GM18873 (cell line): Measurements from ENCODE around the gene MAST1.
"Not testable (repeated sequence)": the region's sequence is repeated elsewhere in the genome, so short reads cannot be mapped to it uniquely, and the experiment has no call there.

Experiments used
- ATAC-seq: cut with Tn5 transposase; IDR thresholded peaks from one replicate; pipeline ENCODE4 v1.9.1; 2021; ENCODE audit warnings: mild to moderate bottlenecking, moderate library complexity, moderate number of reproducible peaks; ENCODE audit not compliant: unreplicated experiment, low FRiP score

MAST1 gene

GRCh38 chr19:12838886-12839756, 806 bp downstream of the MAST1 start:
- no peak for ATAC-seq

- ATAC-seq: no peak
These were observed 2.1 kb downstream of the MAST1 start for GRCh38 chr19:12840091-12841079.

GRCh38 chr19:12841094-12841493, 2.8 kb downstream of the MAST1 start:
- ATAC-seq: no peak

GRCh38 chr19:12842511-12842910, 4.2 kb downstream of the MAST1 start:
- ATAC-seq: no peak

GRCh38 chr19:12843328-12843727, 5.0 kb downstream of the MAST1 start:
- ATAC-seq: no peak

- ATAC-seq: no peak
These were observed 5.9 kb downstream of the MAST1 start for GRCh38 chr19:12843999-12844732.

GRCh38 chr19:12846613-12847012, 8.3 kb downstream of the MAST1 start:
- ATAC-seq: not testable (repeated sequence)

GRCh38 chr19:12847159-12848139, 9.1 kb downstream of the MAST1 start:
- ATAC-seq: no peak

GRCh38 chr19:12856653-12857052, 18.3 kb downstream of the MAST1 start:
- ATAC-seq: no peak

- ATAC-seq: no peak
These were observed 20.0 kb downstream of the MAST1 start for GRCh38 chr19:12858041-12858928.

GRCh38 chr19:12859546-12859945, 21.2 kb downstream of the MAST1 start:
- ATAC-seq: no peak

GRCh38 chr19:12864143-12864542, 25.8 kb downstream of the MAST1 start:
- ATAC-seq: no peak

GRCh38 chr19:12864721-12865715, 26.7 kb downstream of the MAST1 start:
- ATAC-seq: no peak

- ATAC-seq: no peak
These were observed 27.6 kb downstream of the MAST1 start for GRCh38 chr19:12865746-12866415.

GRCh38 chr19:12866416-12867119, 28.3 kb downstream of the MAST1 start:
- no peak for ATAC-seq
